GM10248 (cell line): ENCODE data around the gene ZNF329.

Experiments used
- CTCF ChIA-PET: fragments of 300-600 bp; sonication (Branson Sonifier 250); formaldehyde crosslinking; extraction: SDS; loops from one replicate; lab custom pipeline; 2021; ENCODE audit warnings: antibody characterized with exemption; lab: Yijun Ruan, JAX
- POLR2A ChIA-PET: fragments of 350-650 bp; sonication (Branson Sonifier 250); formaldehyde crosslinking; extraction: SDS; loops from one replicate; lab custom pipeline; 2020; ENCODE audit warnings: antibody characterized with exemption; lab: Yijun Ruan, JAX
- DNase-seq: peaks from one replicate; pipeline ENCODE4 v3.0.0; 2012; ENCODE audit errors: extremely low spot score
- TF ChIP-seq, protein P1 (sequence below): IDR thresholded peaks from 2 replicates; pipeline ENCODE4 v1.5.1; 2012; ENCODE audit warnings: mild to moderate bottlenecking, low read depth; ENCODE audit errors: extremely low read depth, missing control alignments, control extremely low read depth

The ZNF329 gene

DNA sequence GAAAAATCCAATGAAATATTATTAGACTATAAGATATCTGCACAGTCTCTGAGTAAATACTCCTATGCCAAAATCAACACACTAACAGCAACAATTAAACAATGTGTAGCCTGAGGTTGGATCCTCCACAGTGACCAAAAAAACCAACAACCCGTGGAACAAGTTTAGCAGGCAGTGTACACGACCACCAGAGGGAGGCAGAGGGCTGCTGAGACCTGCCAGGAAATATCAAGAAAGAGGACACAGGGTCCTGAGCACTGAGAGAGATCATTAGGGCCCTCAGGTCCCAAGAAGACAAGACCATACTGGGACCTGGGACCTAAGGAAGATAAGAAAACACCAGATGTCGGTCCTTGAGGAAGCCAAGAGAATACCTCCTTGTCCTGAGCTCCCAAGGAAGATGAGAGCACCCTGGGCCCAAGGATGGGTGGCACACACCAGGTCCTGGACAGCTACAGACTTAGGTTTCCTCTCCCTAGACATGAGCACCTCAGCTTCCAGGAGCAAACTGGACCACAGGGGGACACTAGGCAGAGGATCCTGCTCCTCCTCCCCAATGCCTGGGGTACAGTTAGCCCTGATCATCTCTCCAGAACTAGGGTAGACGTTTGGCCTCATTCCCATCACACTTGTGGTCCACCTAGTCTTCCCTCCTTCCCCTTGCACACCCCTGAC is 31.4 kb upstream of the ZNF329 start:
- ChIA-PET CTCF (interaction anchor here (0.9 to 2.2 kb wide), 3 partner anchors 29 to 338 kb away, joined by 3 to 6 read pairs (median 3); no protein-coding TSS in a partner anchor), POLR2A (no interaction called here)
- DNase-seq = no peak
- TF ChIP-seq, protein P1, sequence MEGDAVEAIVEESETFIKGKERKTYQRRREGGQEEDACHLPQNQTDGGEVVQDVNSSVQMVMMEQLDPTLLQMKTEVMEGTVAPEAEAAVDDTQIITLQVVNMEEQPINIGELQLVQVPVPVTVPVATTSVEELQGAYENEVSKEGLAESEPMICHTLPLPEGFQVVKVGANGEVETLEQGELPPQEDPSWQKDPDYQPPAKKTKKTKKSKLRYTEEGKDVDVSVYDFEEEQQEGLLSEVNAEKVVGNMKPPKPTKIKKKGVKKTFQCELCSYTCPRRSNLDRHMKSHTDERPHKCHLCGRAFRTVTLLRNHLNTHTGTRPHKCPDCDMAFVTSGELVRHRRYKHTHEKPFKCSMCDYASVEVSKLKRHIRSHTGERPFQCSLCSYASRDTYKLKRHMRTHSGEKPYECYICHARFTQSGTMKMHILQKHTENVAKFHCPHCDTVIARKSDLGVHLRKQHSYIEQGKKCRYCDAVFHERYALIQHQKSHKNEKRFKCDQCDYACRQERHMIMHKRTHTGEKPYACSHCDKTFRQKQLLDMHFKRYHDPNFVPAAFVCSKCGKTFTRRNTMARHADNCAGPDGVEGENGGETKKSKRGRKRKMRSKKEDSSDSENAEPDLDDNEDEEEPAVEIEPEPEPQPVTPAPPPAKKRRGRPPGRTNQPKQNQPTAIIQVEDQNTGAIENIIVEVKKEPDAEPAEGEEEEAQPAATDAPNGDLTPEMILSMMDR = peak; percentile 69

DNA sequence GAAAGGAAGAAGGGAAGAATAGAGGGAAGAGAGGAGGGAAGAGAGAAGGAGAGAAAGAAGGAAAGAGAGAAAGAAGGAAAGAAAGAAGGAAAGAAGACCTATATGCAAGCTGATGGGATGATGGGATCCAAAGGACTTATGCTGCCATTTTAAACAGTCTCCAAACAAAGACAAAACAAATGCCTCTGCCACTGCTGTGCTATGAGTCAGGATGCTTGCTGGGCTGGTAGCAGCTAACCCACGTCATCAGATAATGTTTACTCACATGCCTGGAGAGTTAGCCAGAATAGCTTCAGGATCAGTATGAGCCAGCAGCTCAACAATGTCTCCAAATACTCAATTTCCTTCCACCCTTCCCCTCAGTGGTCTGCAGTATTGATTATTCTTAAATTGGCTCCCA is 20.3 kb upstream of the ZNF329 start:
- DNase-seq = no peak
- POLR2A ChIA-PET = no interaction called here
- CTCF ChIA-PET = no interaction called here
- TF ChIP-seq, protein P1 = no peak

DNA sequence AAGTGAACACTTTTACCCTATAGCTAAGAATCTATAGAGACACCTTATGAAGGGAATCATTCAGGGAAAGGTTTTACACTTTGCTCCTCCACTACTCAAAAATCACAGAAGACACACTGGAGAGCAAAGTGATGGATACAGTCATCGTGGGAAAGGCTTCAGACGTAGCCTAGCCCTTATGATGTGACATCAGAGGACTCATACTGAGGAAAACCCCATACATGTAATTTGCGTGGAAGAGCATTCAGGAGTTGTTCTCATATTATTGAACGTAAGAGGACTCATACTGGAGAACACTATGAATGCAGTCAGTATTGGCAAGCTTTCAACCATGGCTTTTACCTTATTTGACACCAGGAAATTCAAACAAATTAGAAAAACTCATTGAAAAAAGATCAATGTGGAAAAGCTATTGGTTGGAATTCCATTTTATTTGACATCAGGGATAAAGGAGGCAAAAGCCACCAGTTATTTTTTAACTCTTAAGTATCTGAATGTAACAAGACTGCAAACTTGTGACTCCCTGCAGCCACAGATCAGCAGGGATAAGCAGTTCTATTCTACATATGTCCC is 16.2 kb upstream of the ZNF329 start:
- POLR2A ChIA-PET = interaction anchor here (0.7 kb wide), 1 partner anchor 348 kb away, joined by 5 read pairs; no protein-coding TSS in a partner anchor
- TF ChIP-seq, protein P1 = no peak
- CTCF ChIA-PET = interaction anchor here (1.3 to 1.9 kb wide), 2 partner anchors 9 to 352 kb away, joined by 3 to 4 read pairs; no protein-coding TSS in a partner anchor

DNA sequence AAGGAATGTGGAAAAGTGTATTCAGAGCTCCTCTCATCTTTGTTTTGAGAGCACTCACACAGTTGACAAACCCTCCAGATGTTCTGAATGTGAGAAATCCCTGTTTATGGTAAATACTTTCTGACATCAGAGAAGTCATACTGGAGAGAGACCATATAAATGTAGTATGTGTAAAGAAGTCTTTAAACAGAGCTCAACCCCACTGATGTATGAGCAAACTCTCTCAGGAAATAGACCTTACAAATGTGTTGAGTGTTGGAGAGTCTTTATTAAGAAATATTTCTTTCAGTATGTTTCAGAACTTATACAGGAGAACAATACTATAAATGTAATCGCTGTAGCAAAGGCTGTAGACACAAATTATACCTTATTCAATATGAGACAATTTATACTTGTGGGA is 15.7 kb upstream of the ZNF329 start:
- ChIA-PET POLR2A (no interaction called here), CTCF (interaction anchor here (1.3 to 1.9 kb wide), 2 partner anchors 9 to 352 kb away, joined by 3 to 4 read pairs; no protein-coding TSS in a partner anchor)
- no peak for DNase-seq
- TF ChIP-seq, protein P1 = no peak

More for the DNA sequence above, 16.2 kb upstream of the ZNF329 start:
- DNase-seq = no peak

DNA sequence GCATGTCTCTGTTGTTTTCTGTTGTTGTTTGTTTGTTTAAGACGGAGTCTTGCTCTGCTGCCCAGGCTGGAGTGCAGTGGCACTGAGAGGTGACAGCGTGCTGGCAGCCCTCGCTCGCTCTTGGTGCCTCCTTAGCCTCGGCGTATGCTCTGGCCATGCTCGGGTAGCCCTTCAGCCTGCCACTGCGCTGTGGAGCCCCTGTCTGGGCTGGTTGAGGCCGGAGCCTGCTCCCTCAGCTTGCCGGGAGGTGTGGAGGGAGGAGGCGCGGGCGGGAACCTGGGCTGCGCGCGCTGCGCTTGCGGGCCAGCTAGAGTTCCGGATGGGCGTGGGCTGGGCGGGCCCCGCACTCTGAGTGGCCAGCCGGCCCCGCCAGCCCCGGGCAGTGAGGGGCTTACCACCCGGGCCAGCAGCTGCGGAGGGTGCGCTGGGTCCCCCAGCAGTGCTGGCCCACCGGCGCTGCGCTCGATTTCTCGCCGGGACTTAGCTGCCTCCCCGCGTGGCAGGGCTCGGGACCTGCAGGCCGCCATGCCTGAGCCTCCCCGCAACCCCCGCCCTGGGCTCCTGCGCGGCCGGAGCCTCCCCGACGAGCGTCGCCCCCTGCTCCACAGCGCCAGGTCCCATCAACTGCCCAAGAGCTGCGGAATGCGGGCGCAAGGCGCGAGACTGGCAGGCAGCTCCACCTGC is 6.6 kb upstream of the ZNF329 start:
- DNase-seq = no peak
- ChIA-PET POLR2A (no interaction called here), CTCF (interaction anchor here (0.8 to 1.6 kb wide), 4 partner anchors 8 to 751 kb away, joined by 3 to 4 read pairs (median 3); no protein-coding TSS in a partner anchor)
- TF ChIP-seq, protein P1 = no peak
